IPS DF 6.9 (cell line): ENCODE measurements around the gene CHKA.
"Not testable (repeated sequence)": the region's sequence is repeated elsewhere in the genome, so short reads cannot be mapped to it uniquely, and the experiment has no call there.

Experiments
- DNase-seq: peaks from one replicate; pipeline ENCODE4 v3.0.0-alpha.2; 2013; ENCODE audit warnings: low read depth, low spot score
- H3K27ac ChIP-seq: one replicate; pipeline ENCODE4 v1.5.1; 2013; ENCODE audit warnings: low read length, control low read depth
- H3K27me3 ChIP-seq: 2 replicates; pipeline ENCODE4 v1.6.1; 2013; ENCODE audit warnings: mild to moderate bottlenecking, low read length; ENCODE audit not compliant: control insufficient read depth, insufficient read depth
- H3K36me3 ChIP-seq: 2 replicates; pipeline ENCODE4 v1.6.1; 2013; ENCODE audit warnings: low read length; ENCODE audit not compliant: control insufficient read depth, insufficient read depth
- H3K4me1 ChIP-seq: 2 replicates; pipeline ENCODE4 v1.6.1; 2013; ENCODE audit warnings: low read length; ENCODE audit not compliant: control insufficient read depth, insufficient read depth
- H3K4me3 ChIP-seq: 2 replicates; pipeline ENCODE4 v1.5.1; 2013; ENCODE audit warnings: mild to moderate bottlenecking, low read length
- H3K9me3 ChIP-seq: 2 replicates; pipeline ENCODE4 v1.6.1; 2013; ENCODE audit warnings: low read length, inconsistent platforms; ENCODE audit not compliant: control insufficient read depth, insufficient read depth
- WGBS: extraction: QIAGEN DNeasy Blood & Tissue Kit; methylation state at CpG from one replicate; pipeline ENCODE4 v1.1.7; 2013; ENCODE audit warnings: mixed read lengths, missing lambda C conversion rate; ENCODE audit not compliant: insufficient read length, insufficient coverage; 5-methylcytosine and 5-hydroxymethylcytosine counted together

CHKA gene

DNA sequence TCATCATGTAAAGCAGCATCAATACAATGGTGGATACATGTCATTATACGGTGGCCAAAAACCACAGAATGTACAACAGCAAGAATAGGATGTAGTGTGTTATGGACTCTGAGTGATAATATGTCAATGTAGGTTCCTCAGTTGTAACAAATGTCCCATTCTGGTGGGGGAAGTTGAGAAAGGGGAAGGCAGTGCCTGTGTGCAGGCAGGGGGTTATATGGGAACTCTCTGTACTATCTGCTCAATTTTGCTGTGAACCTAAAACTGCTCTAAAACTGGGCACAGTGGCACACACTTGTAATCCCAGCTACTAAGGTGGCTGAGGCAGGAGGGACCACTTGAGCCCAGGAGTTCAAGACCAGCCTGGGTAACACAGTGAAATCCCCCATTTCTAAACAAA, 5.9 kb downstream of the CHKA start:
- Histone ChIP-seq H3K27me3 (no peaks in the 10 kb centered on the region), H3K4me1 (no peaks in the 10 kb centered on the region), H3K36me3 (no peaks in the 10 kb centered on the region), H3K9me3 (no peaks in the 10 kb centered on the region), H3K27ac (no peak overlapping the region), H3K4me3 (no peak overlapping the region)
- DNase-seq, result no peak
- no CpG with 5 or more reads among the region's 1 CpG for WGBS

DNA sequence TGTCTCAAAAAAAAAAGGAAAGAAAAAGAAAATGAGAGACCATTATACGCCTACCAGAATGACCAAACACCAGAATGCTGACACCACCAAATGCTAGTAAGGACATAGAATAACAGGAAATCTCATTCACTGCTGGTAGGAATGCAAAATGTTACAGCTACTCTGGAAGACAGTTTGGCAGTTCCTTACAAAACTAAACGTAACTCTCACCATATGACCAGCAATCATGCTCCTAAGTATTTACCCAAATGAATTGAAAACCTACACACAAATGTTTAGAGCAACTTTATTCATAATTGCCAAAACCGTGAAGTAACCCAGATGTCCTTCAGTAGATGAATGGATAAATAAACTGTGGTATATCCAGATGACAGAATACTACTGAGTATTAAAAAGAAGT, 7.2 kb downstream of the CHKA start:
- Histone ChIP-seq H3K27me3 (no peaks in the 10 kb centered on the region), H3K36me3 (no peaks in the 10 kb centered on the region), H3K9me3 (no peaks in the 10 kb centered on the region), H3K4me1 (no peaks in the 10 kb centered on the region), H3K4me3 (no peak overlapping the region), H3K27ac (no peak overlapping the region)
- WGBS, result no CpG with 5 or more reads among the region's 3 CpGs
- DNase-seq, result no peak

DNA sequence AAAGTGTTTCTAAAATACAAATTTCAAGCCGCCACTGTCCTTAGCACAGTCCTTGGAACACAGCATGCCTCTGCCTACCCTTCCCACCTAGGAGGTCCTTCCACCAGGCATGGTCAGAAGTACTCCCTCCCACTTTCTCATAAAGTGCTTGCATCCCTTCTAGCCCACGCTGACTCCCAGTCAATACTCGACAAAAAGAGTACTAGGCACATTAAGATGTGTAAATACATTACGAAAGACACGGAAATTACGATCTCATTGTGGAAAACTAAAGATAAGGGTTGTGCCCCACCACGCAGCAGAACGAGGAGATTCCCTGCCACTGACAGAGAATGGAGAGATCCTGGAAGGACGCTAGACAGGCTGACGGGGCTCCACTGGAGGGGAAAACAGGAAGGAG, 13.5 kb downstream of the CHKA start:
- Histone ChIP-seq H3K27me3 (no peaks in the 10 kb centered on the region), H3K36me3 (no peaks in the 10 kb centered on the region), H3K4me1 (peaks cover 3% of the 10 kb centered on the region; the same call in 1 of the 2 replicates), H3K9me3 (no peaks in the 10 kb centered on the region), H3K4me3 (no peak overlapping the region), H3K27ac (no peak overlapping the region)
- WGBS, result no CpG with 5 or more reads among the region's 10 CpGs
- no peak for DNase-seq

DNA sequence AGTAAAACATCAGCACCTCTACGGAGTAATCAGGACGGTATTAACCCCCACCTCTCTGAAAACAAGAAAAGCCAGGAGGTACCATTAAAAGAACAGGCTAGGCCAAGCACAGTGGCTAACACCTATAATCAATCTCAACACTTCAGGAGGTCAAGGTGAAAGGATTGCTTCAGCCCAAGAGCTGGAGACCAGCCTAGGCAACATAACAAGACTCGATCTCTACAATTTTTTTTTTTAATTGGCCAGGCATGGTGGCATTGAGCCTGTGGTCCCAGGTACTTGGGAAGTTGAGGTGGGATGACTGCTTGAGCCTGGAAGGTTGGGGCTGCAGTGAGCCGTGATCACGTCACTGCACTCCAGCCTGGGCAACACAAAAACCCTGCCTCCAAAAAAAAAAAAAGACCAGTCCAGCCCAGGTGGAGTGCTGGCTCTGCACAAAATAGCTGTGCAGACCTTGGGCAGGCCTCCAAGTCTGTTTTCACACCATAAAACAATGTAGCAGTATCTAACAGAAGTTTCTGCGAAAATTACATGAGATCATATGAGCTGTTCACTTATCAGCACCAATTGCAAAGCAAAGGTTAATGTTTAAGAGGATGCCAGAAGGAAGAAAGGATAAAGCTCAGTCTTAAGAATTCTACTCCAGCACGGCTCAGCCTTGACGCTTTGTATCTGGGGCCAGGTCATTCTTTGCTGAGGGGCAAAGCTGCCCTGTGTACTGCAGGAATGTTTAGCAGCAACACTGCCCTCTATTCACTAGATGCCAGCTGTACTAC, 14.8 kb downstream of the CHKA start:
- WGBS, result no CpG with 5 or more reads among the region's 8 CpGs
- no peaks in the 10 kb centered on the region for H3K27me3 ChIP-seq
- H3K27ac ChIP-seq, result no peak overlapping the region

DNA sequence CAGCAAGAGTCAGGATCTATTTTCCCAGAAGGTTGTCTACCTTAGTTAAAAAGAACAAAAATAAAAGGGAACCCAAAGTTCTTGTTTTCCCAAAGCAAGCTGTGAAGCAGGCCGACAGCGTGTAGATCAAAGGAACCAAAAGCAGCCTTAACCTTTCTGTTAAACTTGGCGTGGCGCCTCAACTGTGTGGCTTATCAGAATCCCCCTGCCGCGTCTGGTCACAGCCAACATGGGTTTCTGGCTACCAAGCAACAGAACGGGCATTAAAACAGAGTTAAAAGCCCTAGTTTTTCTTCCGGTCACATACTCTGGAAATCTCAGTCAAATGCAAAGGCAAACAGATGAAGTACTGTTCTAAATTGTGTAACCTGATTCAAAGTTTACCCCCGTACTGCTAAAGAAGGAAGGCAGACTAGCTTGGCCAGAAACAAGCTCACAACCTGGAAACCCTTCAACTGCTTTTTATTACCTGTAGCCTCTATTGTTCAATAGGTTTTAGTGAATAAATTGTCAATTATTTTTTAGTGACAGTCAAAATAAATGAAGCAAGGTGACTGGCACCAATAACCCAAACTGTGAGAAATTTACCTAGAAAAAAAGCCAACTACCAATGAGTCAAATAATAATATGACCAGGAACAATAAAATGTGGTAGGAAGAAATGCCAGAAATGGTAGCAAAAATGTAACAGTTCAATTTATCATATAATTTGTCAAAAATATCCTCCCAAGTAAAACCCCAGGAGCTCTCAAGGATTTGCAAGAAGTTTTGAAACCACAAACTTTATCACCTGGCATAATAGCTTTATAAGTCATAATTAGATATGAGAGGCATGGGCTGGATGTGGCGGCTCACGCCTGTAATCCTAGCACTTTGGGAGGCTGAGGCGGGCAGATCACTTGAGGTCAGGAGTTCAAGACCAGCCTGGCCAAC, 21.4 kb downstream of the CHKA start:
- no CpG with 5 or more reads among the region's 12 CpGs for WGBS
- Histone ChIP-seq H3K27me3 (no peaks in the 10 kb centered on the region), H3K36me3 (no peaks in the 10 kb centered on the region), H3K4me1 (no peaks in the 10 kb centered on the region), H3K27ac (no peak overlapping the region), H3K4me3 (no peak overlapping the region), H3K9me3 (no peaks in the 10 kb centered on the region)
- no peak for DNase-seq

More for the DNA sequence above, 14.8 kb downstream of the CHKA start:
- Histone ChIP-seq H3K4me1 (peaks cover 3% of the 10 kb centered on the region; the same call in 1 of the 2 replicates), H3K9me3 (no peaks in the 10 kb centered on the region), H3K4me3 (no peak overlapping the region), H3K36me3 (no peaks in the 10 kb centered on the region)
- no peak for DNase-seq

DNA sequence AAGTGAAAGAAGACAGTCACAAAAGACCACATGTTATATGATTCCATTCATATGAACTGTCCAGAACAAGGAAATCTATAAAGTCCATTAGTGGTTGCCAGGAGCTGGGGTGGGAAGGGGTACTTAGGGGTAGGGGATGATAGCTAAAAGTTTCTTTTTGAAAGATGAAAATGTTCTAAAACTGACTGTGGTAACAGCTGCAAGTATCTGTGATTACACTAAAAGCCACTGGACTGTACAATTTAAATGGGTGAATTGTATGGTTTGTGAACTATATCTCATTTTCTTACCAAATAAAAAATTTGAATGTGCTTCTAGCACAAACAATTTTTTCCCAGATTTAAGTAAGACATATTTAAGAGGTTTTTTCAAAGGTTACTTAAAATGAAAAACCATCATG, 22.1 kb downstream of the CHKA start:
- no peak overlapping the region for H3K27ac ChIP-seq
- no peak overlapping the region for H3K4me3 ChIP-seq
- no peaks in the 10 kb centered on the region for H3K4me1 ChIP-seq
- no peaks in the 10 kb centered on the region for H3K27me3 ChIP-seq
- no peaks in the 10 kb centered on the region for H3K9me3 ChIP-seq
- H3K36me3 ChIP-seq, result no peaks in the 10 kb centered on the region; the same call in 1 of the 2 replicates
- DNase-seq, result no peak

DNA sequence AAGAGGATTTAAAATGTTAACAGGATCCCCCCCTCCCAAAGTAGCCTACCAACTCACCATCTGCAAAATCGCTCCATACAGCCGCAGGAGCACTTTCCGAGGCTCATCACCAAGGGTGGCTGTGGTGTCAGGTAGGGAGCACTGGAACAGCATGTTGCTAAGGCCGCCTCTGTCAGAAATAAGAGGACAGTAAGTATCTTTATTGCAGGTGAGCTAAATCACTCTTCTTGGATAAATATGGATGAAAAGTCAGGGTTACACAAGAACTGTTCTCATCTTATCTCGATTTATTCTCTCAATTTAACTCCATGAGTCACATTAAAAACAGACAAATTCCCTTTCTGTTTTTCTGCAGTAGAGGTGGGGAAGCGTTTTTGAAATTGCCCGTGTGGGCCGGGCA, 24.2 kb downstream of the CHKA start:
- no peaks in the 10 kb centered on the region for H3K4me1 ChIP-seq
- no peaks in the 10 kb centered on the region for H3K27me3 ChIP-seq
- H3K4me3 ChIP-seq, result no peak overlapping the region
- H3K9me3 ChIP-seq, result no peaks in the 10 kb centered on the region
- H3K27ac ChIP-seq, result no peak overlapping the region
- H3K36me3 ChIP-seq, result no peaks in the 10 kb centered on the region; the same call in 1 of the 2 replicates
- no CpG with 5 or more reads among the region's 8 CpGs for WGBS
- DNase-seq, result no peak

DNA sequence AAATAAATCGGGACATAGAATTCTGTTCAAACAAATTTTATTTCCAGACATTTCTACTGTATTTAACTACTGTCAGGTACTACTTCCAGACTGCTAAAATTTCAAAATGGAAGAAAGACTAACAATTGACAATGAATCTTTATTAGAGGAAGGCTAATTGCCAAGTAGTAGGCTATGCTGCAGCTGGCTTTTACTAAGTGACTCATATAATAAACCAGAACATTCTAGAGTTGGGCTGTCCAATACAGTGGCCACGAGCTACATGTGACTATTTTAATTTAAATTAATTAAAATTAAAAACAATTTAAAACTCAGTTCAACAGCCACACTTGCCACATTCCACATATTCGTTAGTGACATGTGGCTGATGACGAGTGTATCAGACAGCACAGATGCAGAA, 27.6 kb downstream of the CHKA start:
- DNase-seq, result no peak
- H3K9me3 ChIP-seq, result no peaks in the 10 kb centered on the region
- H3K36me3 ChIP-seq, result no peaks in the 10 kb centered on the region; the same call in 1 of the 2 replicates
- no peaks in the 10 kb centered on the region for H3K27me3 ChIP-seq
- H3K4me3 ChIP-seq, result no peak overlapping the region
- H3K4me1 ChIP-seq, result no peaks in the 10 kb centered on the region
- WGBS, result 100% methylated on average over 1 of the region's 4 CpGs
- H3K27ac ChIP-seq, result no peak overlapping the region

DNA sequence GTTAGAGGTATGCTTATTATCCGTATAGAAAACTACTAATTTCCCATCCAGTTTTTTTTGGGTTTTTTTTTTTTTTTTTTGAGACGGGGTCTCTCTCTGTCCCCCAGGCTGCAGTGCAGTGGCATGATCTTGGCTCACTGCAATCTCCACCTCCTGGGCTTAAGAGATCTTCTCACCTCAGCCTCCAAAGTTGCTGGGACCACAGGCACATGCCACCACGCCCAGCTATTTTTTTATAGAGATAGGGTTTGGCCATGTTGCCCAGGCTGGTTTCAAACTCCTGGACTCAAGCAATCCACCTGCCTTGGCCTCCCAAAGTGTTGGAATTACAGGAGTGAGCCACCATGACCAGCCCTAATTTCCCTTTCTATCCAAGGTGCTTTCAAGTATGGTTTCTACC, 28.2 kb downstream of the CHKA start:
- not testable (repeated sequence) for H3K27ac ChIP-seq, H3K4me1 ChIP-seq, H3K36me3 ChIP-seq, H3K4me3 ChIP-seq, H3K9me3 ChIP-seq, H3K27me3 ChIP-seq, DNase-seq
- no CpG with 5 or more reads among the region's 3 CpGs for WGBS

DNA sequence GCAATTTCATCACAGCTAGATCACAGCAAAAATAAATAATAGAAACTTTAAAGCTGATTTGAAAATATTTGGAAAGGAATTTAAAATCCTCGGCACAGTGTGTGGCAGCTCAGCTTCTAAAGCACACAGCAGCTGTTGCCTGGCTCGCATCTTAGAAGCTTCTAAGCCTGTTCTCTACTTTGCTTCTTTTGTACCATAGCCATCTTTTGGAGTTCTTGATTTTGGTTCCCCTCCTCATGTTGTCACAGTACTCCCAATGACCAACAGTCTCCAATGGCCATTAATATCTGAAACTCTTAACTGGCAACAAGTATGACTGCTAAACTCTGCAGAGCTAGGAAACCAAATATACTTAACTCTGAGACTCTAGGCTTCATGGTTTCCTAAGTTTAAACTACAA, 28.8 kb downstream of the CHKA start:
- WGBS, result no CpG with 5 or more reads among the region's 2 CpGs
- H3K4me3 ChIP-seq, result no peak overlapping the region

More for the DNA sequence above, 28.8 kb downstream of the CHKA start:
- no peak overlapping the region for H3K27ac ChIP-seq
- H3K9me3 ChIP-seq, result no peaks in the 10 kb centered on the region
- no peaks in the 10 kb centered on the region for H3K4me1 ChIP-seq
- no peak for DNase-seq
- H3K36me3 ChIP-seq, result no peaks in the 10 kb centered on the region; the same call in 1 of the 2 replicates
- no peaks in the 10 kb centered on the region for H3K27me3 ChIP-seq
